ENCODE measurements around the gene C14orf93.

The C14orf93 gene

GRCh38 chr14:22945642-22946041 lies 64.3 kb downstream of the C14orf93 start:
- peaks cover 37% of the 10 kb centered on the region for H3K36me3 ChIP-seq (ENCODE audit: insufficient read depth, low read depth, low read length)
- no peak overlapping the region for H3K9ac ChIP-seq (ENCODE audit: low read depth, low read length)
- H3K27ac ChIP-seq (ENCODE audit: low read length), result no peak overlapping the region
- no peaks in the 10 kb centered on the region for H3K9me3 ChIP-seq (ENCODE audit: insufficient read depth, low read depth, low read length)
- no peaks in the 10 kb centered on the region for H3K27me3 ChIP-seq (ENCODE audit: insufficient read depth, low read length)
- no peak overlapping the region for H3K4me3 ChIP-seq (ENCODE audit: low read length)
- H3K4me1 ChIP-seq (ENCODE audit: insufficient read depth, low read length), result no peaks in the 10 kb centered on the region

GRCh38 chr14:22939684-22940083 lies 70.3 kb downstream of the C14orf93 start:
- Histone ChIP-seq H3K27ac (ENCODE audit: low read length) (no peak overlapping the region), H3K9me3 (ENCODE audit: insufficient read depth, low read depth, low read length) (no peaks in the 10 kb centered on the region), H3K4me1 (ENCODE audit: insufficient read depth, low read length) (no peaks in the 10 kb centered on the region), H3K9ac (ENCODE audit: low read depth, low read length) (no peak overlapping the region), H3K36me3 (ENCODE audit: insufficient read depth, low read depth, low read length) (no peaks in the 10 kb centered on the region; the same call in 1 of the 2 replicates), H3K4me3 (ENCODE audit: low read length) (no peak overlapping the region), H3K27me3 (ENCODE audit: insufficient read depth, low read length) (no peaks in the 10 kb centered on the region)
